Hematopoietic multipotent progenitor cell treated with erythropoietin and hydrocortisone succinate and interleukin-3 and kit ligand, for 17 days (in vitro differentiated cells): ENCODE measurements around the gene TRMT10C.
"Not testable (repeated sequence)": the region's sequence is repeated elsewhere in the genome, so short reads cannot be mapped to it uniquely, and the experiment has no call there.

Experiments used
- DNase-seq: peaks from one replicate; pipeline ENCODE4 v3.0.0-alpha.2; 2015; ENCODE audit warnings: low spot score

Gene TRMT10C

DNA sequence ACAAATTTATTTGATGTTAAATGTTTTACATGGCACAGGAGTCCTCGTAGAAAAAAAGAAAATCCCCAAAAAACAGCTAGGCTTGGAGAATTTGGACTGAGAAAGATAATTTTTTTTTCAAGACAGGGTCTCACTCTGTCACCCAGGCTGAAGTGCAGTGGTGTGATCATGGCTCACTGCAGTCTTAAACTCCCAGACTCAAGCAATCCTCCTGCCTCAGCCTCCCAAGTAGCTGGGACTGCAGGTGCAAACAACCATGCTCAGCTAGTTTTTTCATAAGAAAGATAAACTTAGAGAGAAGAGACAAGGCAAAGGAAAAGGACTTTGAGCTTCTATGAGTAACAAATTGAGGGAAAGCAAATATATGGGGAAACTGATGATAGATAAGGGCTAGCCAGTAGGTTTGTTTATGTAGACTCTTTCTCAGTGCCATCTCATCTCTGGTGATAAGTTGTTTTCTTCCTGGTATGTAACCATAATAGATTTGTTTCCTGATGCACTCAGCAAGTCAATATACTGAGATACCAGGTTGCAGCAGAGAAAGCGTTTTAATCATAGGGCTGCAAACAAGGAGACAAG lies 13.1 kb upstream of the TRMT10C start:
- DNase-seq = no peak

DNA sequence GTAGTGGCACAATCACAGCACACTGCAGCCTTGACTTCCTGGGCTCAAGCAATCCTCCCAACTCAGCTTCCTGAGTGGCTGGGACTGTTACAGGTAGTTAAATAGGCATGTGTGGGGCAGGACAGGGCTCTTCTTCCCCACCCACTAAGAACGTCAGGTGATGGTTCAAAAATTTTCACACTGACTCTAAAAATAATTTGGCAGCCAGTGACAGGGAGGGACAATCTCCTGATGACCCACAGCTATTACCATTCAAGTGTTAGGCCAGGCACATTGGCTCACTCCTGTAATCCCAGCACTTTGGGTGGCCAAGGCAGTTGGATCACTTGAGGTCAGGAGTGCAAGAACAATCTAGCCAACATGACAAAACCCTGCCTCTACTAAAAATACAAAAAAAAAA lies 12.2 kb upstream of the TRMT10C start:
- DNase-seq = no peak

DNA sequence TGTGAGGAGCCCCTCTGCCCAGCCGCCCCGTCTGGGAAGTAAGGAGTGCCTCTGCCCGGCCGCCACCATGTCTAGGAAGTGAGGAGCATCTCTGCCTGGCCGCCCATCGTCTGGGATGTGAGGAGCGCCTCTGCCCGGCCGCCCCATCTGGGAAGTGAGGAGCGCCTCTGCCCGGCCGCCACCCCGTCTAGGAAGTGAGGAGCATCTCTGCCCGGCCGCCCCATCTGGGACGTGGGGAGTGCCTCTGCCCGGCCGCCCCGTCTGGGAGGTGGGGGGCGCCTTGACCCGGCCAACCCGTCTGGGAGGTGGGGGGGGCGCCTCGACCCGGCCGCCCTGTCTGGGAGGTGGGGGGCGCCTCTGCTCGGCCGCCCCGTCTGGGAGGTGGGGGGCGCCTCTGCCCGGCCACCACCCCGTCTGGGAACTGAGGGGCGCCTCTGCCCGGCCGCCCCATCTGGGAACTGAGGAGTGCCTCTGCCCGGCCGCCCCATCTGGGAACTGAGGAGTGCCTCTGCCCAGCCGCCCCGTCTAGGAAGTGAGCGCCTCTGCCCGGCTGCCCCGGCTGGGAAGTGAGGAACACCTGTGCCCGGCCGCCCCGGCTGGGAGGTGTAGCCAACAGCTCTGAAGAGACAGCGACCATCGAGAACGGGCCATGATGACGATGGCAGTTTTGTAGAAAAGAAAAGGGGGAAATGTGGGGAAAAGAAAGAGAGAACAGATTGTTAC lies 10.1 kb upstream of the TRMT10C start:
- DNase-seq = not testable (repeated sequence)

DNA sequence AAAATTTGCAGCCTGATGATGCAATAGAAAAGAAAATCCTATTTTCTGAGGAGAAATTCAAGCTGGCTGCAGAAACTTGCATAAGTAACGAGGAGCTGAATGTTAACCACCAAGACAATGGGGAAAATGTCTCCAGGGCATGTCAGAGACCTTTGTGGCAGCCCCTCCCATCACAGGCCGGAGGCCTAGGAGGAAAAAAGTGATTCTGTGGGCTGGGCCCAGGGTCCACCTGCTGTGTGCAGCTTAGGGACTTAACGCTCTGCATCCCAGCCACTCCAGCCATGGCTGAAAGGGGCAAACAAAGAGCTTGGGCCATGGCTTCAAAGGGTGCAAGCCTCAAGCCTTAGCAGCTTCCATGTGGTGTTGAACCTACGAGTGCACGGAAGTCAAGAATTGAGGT lies 8.3 kb upstream of the TRMT10C start:
- not testable (repeated sequence) for DNase-seq

DNA sequence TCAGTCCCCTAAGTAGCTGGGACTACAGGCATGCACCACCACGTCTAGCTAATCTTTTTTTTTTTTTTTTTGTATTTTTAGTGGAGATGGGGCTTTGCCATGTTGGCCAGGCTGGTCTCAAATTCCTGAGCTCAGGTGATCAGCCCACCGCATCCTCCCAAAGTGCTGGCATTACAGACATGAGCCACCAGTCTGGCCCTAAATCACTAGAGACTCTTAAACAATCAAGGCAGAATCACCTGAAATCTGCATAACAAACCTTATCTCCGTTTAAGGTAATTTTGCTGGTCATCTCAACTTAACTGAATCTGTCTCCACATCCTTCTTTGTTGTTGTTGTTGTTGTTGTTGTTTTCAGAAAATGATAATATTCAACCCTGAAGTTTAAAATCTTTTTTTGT lies 5.6 kb upstream of the TRMT10C start:
- DNase-seq = no peak

DNA sequence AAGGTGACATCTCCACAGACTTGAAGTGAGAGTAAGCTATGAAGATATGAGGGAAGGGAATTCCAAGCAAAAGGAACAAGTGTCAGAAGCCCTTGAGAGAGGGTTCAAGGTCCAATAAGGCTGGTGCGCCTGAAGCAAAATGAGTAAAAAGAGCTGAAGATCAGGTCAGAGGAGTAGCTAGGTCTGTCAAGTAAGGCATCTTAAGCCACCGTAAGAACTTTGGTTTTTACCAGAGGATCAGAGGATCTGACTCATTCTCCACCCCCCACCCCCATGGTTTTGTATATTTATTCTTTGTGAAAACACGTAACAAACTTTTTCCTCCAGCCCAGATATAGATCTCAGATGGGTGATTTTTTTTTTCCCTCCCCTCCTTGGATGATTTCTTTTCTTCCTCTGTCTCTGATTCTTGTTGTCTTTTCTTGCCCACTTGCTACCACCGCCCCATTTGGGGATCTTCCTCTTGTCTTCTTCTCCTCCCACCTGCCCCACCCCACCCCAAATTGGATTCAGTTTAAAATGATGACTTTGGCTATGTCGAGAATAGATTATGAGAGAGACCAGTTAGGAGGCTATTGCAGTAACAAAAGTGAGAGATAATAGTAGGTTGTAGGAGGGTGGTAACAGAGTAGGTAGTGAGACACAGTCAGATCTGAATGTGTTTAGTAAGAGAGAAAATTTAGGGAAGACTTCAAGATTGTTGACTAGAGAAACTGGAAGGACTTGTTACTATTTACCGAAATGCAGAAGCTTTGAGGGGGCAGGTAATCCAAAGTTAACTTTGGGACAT lies 6.1 kb downstream of the TRMT10C start:
- DNase-seq = no peak

DNA sequence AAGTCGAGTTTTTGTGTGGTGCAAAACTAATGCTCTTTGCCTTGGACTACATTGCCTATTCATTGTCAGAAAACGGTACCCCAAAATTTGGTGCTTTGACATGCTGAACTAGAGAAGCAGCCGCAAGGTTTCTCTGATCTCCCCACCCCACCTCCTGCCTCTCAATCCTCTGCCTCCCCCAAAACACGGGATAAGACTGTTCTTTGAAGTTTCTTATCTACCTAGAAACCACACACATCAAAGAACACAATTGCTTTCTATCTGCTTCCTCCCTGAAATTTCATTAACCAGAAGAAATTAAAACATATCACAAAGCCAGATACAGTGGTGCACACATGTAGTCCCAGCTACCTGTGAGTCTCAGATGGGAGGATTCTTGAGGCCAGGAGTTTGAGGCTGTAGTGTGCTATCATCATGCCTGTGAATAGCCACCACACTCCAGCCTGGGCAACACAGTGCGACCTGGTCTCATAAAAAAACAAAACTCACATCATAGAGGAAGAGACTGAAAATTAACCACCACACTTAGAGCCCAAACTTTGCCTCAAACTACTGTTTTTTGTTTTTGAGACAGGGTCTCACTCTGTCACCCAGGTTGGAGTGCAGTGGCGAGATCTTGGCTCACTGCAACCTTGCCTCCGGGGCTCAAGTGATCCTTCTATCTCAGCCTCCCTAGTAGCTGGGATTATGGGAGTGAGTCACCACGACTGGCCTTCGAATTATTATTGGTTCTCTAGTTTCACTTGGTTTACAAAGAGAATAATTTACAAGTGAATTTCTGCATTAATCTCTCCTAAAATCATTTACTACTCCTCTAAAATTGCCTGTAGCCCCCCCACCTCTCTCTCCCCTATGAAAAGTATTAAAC lies 9.6 kb downstream of the TRMT10C start:
- DNase-seq = no peak

DNA sequence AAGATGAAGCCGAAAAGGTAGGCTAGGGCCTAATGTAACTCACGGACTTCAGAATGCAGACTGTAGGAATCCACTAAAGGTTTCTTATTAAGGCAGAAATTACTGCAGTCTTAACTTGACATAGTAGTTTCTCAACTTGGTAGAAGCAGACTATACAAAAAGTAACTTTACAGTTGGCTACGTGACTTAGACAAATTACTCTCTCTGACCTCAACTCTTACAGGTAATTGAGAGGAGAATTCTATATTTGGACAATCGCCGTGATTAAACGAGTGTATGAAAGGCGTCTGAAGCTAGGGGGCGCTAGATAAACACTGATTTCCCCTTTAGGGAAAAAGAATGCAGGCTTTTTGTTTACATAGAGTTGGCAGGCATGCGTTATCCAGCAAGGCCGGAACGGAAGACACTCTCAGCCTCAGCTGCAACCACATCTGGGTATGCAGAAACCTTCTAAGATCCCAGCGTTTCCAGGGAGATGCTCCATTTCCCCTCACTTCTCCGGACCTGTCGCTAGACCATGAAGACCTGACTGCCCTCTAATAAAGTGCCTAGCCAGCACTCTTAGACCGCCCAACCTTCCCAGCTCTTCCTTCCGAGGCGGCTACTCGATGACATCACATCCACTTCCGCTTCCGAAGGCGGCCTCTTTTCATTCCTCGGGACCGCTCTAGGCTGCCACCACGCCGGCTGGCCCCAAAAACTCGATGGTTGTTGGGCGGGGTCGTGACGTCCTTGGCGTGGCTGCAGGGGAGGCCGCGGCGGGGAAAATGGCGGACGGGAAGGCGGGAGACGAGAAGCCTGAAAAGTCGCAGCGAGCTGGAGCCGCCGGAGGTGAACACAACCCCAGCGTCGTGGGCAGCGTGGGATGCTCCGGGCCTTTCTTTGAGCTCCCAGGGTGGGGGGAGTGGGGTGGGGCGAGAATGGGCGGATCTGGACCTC lies 12.1 kb downstream of the TRMT10C start, which contains the start of gene PCNP:
TSS of gene PCNP (plus strand) at position 732 of the 939 bp plus-strand sequence. CDS start at position 768, 36 bp downstream.
- DNase-seq = peak; percentile 99

DNA sequence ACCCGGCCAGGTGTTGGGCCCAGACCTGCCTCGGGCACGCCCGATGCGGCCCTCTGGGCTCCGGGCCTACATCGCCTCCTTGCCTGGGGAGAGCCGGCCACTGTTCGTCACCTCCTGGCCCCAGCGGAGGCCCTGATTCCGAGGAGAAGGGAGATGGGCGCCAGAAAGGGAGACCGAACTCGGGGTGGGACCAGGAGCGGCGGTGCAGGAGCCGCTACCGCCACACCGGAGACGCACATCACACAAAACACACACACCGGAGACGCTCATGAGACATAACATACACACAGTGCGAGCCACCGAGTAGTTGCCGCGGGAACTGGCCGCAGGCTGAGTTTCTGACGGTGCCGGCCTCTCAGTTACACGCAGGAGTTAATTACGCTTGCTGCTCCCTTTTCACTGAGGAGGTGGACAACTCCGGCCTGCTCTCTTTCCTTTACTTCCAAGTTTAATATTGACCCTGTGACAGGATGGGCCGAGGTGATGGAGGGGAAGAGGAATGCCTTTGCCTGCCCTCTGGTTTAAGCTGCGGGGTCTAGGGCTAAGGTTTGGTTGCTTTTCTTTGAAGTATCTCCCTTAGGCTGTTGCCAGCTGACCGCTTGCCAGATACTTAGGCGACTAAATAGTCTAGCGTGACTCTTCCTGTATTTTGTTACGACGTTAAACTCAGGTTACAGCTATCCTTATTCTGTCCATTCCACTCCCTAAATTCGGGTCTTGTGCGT lies 12.9 kb downstream of the TRMT10C start:
- peak; percentile 71 for DNase-seq

DNA sequence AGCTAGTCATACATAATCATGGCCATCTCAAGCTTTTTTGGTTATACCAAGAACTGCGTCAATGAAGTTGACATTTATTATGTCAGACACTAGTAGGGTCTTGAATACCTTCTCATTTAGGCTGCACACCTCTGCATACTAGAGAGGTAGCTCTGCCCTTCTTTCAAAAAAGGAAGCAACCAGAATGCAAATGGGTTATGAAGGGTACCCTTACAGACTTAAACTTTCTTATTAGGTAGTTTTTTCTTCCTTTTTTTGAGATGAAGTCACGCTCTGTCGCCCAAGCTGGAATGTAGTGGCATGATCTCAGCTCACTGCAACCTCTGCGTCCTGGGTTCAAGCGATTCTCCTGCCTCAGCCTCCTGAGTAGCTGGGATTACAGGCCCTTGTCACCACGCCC lies 15.6 kb downstream of the TRMT10C start:
- DNase-seq = no peak

DNA sequence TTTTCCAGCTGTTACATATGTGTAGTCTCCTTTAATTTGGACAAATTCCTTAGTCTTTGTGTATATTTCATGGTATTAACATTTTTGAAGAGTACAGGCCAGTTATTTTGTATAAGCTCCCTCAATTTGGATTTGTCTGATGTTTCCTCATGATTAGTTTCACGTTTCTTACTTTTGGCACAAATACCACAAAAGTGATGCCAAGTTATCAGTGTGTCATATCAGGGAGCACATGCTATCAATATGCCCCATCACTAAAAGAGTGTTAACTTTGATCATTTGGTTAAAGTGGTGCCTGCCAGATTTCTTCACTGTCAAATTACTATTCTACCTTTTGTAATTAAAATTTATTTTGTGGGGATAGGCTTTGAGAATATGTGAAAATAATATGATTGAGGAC lies 26.9 kb downstream of the TRMT10C start:
- DNase-seq = no peak

DNA sequence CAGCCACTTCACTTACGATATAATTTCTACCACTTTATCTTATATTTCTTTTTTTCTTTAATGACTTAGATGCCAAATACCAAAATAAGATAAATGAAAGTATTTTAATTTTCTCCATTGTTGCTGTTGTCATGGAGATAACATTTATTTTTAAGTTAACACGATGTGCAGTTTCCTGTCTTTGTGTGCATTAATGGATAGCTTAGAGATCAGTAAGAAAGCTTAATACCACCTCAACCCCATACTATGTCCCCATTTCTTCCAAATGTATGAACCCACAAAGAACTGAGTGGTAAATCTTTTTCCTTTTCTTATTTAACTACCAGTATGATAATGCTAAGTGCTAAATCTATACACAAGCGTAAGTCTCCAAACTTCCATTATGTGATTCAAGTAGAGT lies 29.4 kb downstream of the TRMT10C start:
- DNase-seq = no peak

DNA sequence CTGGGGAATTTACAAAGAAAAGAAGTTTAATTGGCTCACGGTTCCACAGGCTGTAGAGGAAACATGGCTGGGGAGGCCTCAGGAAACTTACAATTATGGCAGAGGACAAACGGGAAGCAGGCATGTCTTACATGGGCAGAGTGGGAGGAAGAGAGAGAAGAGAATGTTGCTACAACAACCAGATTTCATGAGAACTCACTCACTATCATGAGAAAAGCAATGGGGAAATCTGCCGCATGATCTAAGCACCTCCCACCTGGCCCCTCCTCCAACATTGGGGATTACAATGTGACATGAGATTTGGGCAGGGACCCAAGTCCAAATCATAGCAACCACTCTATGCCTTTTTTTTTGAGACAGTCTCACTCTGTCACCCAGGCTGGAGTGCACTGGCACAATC lies 41.1 kb downstream of the TRMT10C start:
- no peak for DNase-seq

DNA sequence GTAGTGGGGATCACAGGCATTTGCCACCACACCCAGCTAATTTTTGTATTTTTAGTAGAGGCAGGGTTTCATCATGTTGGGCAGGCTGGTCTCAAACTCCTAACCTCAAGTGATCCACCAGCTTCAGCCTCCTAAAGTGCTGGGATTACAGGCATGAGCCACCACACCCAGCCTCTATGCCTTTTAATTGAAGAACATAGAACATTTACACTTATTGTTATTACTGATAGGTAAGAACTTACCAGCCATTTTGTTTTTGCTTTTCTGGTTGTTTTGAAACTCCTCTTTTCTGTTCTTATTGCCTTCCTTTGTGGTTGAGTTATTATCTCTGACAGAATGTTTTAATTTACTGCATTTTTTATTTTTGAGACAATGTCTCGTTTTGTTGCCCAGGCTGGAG lies 41.5 kb downstream of the TRMT10C start:
- no peak for DNase-seq

DNA sequence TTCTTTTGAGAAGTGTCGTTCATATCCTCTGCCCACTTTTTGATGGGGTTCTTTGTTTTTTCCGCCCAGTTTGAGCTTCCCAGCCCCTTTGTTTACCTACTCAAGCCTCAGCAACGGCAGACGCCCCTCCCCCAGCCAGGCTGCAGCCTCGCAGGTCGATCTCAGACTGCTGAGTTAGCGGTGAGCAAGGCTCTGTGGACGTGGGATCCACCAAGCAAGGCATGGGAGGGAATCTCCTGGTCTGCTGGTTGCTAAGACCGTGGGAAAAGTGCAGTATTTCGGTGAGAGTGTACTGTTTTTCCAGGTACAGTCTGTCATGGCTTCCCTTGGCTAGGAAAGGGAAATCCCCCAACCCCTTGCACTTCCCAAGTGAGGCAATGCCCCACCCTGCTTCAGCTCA lies 43.7 kb downstream of the TRMT10C start:
- DNase-seq = not testable (repeated sequence)

DNA sequence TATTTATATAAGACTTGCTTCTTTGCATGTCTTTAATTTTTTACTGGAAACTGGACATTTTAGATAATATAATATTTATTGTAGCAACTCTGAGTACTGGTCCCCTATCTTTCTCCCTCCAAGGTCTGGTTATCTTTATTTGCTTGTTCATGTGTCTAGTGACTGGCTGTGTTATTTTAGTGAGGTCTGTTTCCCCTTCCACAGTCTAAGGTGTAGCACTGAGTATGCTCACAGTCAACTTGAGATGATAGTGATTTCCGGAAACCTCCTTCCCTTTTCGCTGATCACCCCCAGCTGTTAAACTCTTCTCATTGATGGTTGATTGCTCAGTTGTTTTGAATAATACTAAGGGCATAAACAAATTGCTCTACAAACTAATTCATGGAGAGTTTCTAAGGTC lies 49.4 kb downstream of the TRMT10C start:
- no peak for DNase-seq

DNA sequence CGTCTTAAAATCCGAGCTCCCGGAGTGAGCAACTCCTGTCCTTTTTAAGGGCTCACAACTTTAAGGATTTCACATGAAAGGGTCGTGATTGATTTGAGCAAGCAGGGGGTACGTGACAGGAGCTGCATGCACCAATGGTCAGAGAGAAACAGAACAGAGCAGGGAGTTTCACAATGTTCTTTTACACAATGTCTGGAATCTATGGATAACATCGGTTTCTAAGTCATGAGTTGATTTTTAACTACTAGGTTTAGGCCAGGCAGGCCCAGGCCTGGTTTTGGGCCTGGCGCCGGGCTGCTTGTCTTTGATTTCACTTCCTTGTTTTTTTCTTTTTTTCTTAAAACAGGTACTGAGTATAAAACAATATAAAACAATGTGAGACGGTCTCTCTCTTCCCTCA lies 51.3 kb downstream of the TRMT10C start:
- not testable (repeated sequence) for DNase-seq

DNA sequence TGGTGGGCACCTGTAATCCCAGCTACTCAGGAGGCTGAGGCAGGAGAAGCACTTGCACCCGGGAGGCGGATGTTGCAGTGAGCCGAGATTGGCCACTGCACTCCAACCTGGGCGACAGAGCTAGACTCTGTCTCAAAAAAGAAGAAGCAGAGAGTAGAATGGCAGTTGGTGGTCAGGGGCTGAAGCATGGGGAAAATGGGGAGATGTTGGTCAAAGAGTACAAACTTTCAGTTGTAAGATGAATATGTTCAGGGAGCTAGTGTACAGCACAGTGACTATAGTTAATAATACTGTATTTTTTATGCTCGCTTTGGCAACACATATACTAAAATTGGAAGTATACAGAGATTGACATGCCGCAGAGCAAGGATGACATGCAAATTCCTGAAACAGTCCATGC lies 53.9 kb downstream of the TRMT10C start:
- no peak for DNase-seq
